HG03442 (cell line): ENCODE data around the gene GYG1.
A peak's percentile ranks its signal among the peaks of the same experiment; 100 is the strongest.

Experiments
- ATAC-seq: cut with Tn5 transposase; IDR thresholded peaks from one replicate; pipeline ENCODE4 v1.9.1; 2021; ENCODE audit warnings: mild to moderate bottlenecking, moderate library complexity; ENCODE audit not compliant: unreplicated experiment

The GYG1 gene

DNA sequence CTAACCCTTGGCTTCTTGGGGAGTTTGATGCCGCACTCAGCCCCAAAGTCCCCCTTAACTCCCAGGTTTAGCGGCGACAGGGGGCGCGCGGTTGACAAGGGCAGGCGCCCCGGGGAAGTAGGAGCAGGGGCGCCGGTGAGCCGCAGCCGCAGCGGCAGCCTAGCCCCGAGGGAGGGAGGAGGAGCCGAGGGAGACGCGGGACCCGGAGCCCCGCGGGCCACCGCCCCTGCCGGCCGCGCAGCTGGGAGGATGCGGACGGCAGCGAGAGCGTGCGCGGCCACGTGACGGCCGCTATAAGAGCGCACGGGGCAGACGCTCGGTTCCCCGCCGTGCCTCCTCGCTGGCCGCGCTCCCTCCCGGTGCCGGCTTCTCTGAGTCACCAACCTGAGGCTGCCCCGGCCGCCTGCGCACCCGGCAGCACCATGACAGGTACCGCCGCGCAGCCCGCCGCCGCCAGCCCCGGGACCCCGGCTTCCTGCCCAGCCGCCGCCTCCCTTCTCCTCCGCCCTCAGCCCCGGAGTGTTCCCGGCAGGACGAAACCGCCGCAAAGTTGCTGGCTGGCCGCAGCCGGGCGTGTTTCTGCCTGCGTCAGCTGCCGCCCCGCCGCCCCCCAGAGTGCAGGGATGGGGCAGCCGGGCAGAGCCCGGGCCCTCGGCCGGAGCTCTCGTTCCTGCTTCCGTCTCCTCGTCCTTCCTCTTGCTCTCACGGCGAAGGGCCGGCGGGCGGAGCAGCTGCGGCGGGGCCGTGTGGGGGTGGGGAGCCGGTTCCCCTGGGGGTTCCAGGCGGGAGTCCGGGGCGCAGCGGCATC lies at the start of gene GYG1:
GYG1 (plus strand) TSS at position 322 of the 808 bp plus-strand sequence; CDS start at position 423, 101 bp downstream.
- ATAC-seq = peak; percentile 85

DNA sequence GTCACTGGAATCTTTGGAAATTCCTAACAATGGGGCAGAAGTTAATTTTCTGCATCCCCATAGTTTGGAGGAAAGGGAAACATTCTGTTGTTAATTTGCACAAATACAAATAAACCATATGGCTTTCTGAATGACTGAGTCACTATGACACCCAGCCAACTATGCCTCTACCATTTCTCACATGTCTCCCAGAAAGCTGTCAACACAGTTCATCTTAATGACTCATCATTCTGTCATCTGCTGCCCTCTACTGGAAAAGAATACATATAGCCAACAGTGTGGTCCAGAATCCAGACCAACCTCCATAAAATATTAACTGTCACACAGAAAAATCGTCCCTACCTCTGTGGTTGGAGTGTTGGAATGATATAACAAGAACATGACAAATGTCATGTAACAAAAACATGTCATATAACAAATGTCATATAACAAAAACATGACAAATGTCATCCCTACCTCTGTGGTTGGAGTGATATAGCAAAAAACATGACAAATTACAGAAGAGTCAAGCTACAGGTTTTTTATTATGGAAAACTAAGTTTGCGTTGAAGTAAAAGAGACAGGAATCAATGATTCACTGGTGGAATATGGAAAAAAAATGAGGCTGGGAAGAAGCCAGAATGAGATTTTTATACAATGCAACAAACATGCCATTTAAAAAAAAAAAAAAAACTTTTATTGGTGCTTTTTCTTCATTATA lies 47.7 kb upstream of the GYG1 start:
- ATAC-seq = peak; percentile 99

DNA sequence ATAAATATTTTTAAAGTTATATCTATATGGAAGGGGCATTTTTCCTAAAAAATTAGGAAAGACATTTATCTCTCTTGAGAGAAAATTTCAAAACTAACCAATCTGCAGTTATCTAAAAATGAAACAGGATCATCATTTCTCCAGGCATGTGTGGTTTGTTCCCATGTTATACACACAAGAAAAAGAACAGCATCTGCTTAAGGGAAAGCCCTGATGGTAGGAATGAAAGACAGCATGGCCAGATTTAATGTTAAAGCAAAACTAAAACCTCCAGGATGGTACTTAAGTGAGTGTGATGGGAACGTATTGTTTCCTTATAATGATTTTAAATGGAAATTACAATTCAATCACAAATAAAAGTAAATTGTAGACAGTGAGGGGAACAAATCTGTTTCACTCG lies 46.2 kb upstream of the GYG1 start:
- no peak for ATAC-seq

DNA sequence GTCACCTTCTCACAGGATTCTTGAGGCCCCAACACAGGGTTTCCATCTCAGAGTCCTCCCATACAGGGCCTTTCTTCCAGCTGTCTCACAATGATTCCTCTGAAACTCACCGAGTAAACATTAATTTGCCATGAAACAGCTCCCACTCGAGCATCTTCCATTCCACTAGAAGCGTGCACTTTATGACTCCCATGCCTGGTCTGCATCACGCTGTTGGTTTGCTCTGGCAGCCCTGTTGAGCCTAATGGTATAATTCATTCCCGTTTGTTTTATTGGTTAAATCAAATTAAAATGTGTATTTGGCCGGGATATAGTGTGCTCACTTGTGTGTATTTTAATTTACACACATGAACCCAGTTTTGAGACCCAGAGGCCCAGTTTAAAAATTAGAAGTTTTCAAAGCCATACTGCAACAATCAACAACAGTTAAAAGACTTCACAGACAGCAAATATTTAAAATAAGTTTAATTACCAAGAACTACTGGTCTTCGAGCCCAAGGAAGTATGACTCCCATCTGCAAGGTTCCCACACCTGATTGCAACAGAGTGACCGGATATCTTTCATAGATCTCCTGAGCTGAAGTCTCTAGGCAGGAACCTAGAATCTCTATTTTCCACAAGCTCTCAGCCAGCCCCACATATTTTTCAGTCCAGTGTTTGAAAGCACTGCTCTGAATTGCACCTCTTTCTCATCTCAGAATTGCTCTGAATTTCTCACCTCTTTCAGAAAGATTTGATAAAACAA lies 42.3 kb upstream of the GYG1 start:
- no peak for ATAC-seq

DNA sequence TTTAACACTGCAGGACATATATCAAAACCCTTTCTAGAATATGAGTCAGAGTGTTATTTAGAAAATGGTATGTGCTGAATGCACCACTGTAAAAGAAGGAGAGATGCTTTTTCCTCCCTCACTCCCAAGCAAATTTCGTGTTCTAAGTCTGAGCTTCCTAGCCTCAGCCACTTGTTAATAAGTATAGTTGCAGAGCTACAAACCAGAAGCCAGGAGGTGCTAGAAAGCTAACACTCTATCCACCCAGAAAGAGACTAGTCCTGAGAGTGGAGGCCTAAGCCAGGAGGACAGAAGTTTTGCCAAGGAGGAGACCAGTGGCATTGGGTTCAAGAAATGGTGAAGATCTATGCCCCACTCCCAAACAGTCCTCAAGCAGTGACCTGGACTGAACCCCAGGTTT lies 40.5 kb upstream of the GYG1 start:
- ATAC-seq = peak; percentile 71

DNA sequence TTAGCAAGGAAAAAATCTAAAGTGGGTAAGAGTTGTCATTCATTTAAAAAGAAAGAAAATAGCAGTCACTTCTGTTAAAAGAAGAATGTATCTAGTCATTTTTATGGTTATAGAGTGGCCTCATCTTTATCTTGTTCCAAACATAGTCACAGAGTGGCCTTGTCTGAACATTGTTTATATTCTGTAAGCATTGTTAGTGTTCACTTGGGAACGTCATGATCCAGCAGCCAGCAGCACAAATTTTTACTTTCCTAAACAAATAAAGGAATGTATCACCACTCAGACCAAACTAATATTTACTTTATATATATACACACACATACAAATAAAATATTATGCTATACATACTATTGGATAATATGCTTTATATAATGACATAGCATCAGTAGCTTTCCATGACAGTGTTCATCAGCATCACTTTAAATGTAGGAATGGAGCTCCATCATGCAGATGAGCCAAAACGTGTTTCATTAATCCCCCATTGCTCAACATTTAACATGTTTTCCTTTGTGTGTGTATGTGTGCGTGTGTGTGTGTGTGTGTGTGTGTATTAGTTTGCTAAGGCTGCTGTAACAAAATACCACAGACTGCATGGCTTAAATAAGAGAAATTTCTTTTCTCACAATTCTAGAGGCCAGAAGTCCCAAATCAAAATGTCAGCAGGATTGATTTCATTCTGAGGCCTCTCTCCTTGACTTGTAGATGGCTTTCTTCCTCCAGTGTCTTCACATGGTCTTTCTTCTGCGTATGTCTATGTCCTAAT lies 39.6 kb upstream of the GYG1 start:
- no peak for ATAC-seq

DNA sequence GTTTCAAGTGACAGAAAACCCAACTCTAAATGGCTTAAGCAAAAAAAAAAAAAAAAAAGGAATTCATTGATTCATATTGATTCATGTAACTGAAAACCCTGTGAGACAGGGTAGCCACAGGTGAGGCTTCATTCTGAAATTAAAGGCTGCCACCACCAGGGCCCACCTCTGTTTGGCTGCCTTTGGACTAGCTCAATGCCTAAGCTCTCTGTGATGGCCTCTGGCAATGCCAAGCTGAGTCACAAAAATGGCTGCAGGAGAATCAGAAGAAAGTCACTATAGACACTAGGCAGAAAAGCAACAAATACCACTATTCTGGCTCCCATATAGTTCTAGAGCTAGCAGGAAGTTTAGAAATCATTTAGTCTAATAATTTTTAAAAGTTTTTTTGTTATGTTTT lies 38.2 kb upstream of the GYG1 start:
- ATAC-seq = no peak

DNA sequence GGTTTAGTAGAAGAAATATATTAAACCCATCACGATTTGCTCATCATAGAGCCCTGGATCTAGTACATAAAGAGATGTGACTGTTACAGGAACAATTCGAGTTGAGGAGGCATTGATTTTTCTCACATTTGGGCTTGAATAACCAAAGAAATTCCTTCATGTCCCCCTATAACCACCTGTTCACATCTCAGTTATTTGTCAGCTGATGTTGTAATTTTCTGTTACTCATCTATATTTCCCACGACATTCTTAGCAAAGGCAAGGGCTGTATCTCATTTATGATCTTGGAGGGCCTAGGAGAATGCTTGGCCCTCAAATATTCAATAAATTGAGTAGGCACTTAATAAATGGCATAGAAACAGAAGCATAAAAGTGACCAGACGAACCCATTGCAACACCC lies 36.4 kb upstream of the GYG1 start:
- ATAC-seq = no peak

DNA sequence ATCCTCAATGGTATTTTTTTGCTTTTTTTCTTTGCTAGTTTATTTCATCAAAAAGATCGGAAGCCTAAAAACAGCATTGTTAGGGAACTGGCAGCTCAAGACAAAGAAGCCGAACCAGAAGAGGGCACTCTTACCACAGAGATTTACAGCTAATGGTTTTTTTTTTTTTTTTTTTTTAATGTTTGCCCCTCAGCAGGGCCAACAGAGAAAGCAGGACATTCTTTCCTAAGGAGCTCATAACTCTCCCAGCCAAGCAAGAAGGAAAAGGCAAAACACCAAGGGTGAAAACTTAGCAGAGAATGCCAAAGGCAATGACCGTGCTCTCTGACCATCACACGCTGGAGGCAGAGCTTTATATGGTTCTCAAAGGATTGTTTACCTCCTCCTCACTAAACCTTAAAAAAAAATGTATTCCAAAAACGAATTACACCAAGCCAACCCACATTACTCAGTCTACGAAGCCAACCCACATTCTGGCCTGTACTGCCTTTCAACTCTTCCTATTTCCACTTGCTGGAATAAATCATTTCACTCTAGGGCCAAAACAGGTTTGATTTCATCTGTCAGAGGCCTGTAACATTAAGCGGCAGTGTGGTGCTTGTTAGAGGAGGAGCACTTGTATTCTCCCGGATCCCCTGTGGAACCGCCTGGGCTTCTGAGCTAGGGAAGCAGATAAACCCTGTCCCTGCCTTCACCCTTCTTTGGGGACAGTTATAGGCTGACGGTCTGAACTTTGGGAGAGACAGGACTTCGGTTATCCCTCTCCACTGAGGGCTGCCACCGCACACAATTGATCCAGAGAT lies 35.6 kb upstream of the GYG1 start:
- ATAC-seq = no peak

DNA sequence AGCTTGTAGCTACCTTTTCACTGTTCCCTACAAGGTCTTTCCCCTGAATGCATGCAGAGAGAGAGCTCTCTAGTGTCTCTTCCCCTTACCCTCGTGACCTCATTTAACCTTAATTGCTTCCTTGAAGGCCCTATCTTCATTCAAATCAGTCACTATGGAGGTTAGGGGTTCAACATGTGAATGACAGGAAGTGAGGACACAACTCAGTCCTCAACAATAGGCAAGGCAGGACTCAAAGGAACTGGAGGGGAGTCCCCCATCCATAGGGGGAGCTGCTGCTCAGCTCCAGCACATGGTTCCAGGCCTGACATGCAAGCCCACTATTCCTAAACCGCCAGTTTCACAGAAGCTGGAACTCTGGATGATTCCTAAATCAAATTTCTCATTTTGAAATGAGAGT lies 33.8 kb upstream of the GYG1 start:
- peak; percentile 52 for ATAC-seq

DNA sequence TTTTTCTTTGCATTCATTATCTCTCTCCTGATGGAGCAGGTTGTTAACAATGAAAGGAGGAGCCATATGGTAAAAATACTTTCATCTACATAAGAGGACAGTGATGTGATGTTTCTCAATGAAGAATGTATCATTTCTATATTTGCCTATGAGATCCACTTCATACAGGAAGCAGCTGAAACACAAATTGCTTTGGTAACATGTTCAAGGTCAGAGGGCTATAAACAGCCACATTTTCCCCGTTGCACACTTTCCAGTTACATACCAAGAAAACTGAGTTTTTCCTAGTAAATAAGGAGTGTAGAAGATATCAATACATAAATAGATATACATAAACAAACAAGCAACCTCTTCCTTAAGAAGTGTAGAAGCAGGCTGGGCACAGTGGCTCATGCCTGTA lies 32.6 kb upstream of the GYG1 start:
- ATAC-seq = no peak

DNA sequence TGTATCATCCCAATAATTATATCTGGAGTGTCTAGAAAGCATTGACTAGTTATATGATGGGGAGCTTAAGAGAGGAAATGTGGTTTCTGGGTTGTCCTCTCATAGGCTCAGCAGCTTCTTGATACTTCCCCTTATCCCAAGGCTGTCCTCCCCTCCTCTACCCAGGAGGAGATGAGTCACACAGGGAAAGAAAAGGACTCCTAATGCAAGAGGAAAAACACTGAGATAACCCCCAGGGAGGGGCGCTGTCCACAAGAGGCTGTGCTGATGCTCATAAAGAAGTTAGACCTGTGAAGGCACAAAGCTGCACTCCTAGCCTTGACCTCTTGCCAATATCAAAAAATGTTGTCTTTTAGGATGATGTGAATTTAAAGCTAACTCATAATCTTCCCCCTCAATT lies 28.8 kb upstream of the GYG1 start:
- ATAC-seq = no peak

DNA sequence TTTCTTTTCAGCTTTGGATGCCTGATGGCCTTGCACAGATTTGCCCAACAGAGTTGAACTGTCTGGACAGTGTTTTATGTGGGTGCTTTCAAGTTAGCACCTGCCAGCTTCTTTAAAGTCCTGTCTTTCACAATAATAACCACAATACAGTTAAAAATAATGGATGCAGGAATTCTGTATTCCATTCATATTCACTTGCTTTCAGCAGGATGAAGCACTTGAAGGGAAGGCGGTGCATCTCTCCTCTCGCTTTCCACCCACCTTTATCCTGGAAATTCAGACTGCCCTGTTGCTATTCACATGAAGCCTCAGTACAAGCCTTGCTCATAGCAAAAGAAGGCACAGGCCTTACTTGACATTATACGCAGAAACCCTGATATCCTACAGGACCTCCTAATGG lies 26.5 kb upstream of the GYG1 start:
- no peak for ATAC-seq

DNA sequence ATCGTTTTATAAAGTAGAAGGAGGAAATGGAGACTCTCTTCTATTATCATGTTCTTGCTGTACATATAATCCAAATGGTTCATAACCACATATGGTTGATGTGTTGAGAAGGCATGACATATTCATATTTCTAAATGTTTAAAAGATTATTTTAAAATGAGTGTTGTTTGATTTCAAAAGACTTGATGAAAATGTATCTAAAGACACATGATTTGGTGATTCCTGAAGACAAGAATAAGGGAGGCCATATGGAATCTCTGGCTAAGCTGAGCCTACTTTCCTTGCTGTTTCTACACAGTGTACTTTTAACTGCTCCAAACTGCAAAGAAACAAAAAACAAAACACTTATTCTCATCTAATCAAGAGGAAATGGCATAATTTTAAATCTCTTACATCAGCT lies 23.0 kb upstream of the GYG1 start:
- ATAC-seq = no peak

DNA sequence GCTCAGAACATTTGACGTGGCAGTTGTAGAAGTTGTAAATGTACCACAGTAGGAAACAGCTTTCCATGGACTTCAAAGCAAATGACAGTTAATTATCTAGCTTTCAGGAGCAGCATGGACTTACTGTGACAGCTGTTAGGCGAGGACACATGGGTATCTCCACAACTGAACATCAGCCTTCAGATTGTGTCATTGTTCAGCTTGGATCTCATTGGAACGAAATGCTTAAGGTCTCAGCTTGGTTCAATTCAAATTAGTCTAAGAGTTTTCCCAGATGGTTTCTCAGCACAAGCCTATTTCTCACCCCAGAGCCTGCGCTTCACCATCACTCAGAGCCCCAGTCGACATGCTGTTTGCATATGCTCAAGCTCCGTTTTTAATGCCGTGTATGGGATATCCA lies 21.1 kb upstream of the GYG1 start:
- no peak for ATAC-seq

DNA sequence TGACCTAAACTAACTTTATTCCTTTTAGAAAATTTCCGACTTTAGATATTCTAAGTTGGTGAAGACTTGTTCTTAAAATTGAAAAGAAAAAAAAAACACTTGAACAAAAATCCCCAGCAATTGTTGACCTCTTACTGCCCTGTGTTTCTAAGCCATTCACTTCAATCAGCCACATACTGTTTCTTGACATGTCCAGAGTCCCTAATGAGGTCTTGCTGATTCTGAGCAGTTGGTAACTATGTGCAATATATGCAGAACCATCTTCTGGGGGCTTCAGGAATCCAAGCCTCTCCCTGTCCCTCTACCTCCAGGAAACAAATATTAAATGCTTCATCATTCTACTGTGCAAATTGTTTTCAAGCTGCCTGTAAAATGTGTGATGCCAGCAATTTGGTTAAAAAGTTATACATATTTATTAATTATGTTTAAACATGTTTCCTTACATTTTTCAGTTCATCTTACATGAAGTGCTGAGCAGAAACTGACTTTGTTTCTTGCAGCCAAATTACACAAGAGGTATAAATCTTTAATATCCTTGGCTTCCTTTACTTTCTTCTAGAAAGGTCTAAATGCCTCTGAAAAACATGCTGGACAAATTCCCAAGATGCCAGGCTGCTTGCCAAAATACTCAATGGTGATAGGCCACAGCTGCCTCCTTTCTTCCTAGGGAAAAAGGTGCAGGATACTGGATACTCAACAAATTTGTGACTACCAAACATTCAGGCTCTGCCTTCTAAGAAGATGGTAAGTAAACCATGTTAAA lies 19.8 kb upstream of the GYG1 start:
- no peak for ATAC-seq

DNA sequence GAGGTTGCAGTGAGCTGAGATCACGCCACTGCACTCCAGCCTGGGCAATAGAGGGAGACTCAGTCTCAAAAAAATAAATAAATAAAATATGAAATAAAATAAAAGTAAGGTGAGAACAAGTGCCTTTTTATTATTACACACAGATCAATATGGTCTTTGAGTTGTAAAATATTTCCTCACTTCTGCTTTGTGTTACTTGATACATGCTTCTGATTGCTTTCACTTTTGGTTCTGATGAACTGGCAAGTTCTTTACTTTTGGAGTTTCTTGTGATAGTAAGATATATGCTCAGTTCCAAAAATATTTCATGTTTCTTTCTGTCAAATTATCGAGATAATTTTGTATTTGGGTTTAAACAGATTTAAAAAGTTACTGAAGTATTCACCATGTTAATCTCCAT lies 16.6 kb upstream of the GYG1 start:
- ATAC-seq = peak; percentile 73

DNA sequence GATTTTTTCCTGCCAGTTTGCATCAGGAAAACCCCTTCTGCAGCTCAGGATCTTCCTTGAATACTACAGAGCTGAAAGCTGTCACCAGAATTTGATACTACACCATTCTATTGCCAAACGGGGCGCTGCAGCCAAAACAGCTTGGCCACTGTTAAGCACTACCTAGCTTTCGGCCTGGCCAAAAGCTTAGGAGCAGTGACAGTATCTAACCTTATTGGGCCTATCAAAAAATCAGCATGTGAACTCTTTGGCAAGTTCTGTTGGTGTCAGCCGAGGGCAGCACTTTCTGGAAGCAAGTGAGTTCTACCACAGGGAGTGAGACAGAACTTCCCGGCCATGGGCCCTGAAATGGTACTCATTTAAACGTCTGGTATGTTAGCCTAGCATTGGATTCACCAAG lies 16.1 kb upstream of the GYG1 start:
- ATAC-seq = no peak

DNA sequence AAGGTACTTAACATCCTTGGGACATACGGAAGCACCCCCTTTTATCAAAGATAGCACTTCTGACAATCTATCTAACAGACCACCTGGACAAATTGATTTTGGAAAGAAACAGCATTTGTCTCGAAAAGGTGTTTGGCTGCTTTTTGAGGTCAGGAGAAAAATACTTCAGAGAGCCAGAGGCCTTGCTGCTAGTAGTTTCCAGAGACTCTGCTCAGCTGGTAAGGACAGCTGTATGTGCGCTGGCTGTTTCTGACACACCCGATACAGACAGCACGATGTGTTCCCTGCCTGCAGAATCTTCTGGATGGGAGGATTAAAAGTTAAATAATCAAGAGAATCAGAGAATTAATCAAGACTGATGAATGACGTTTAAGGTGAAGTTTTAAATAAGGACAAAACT lies 15.6 kb upstream of the GYG1 start:
- no peak for ATAC-seq

DNA sequence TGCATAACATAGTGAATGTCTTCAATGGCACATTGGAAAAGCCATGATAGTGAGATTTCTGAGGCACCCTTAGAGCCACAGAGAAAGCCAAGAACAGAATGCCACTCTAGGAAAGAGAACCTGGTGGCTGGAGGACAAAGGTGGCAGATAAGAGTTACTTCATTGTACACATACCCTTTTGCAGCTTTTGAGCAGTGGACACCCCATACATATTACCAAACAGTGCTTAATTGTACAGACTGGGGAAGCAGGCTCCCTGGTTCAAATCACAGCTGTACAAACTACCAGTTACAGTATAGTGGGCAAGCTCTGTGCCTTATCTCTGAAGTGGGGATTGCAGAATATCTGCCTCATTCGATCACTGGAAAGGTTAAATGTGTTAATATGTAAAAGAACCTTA lies 10.1 kb upstream of the GYG1 start:
- ATAC-seq = no peak
